ENCODE results near the gene KIF26B. TPM values are rescaled to one million over a fixed set of nuclear protein-coding genes. Genes with fewer than 3 reads are reported as not detected.

Gene KIF26B
- total RNA-seq, 2 donors from 2014 or later = 0.83 to 1.3 TPM

- Histone ChIP-seq H3K4me1 (peaks cover 0 to 23% of the 10 kb centered on the region in 2 donors), H3K36me3 (no peaks in the 10 kb centered on the region), H3K27me3 (no peaks in the 10 kb centered on the region), H3K27ac (no peak overlapping the region), H3K4me3 (no peak overlapping the region), H3K9me3 (no peaks in the 10 kb centered on the region)
- no peak for DNase-seq (ENCODE audit: low spot score)
- no peak for TF ChIP-seq CTCF (IDR thresholded peaks at IDR 0.05)
Measured at GRCh38 chr1:245600658-245601057, 445.9 kb downstream of the KIF26B start.

- Histone ChIP-seq H3K27me3 (no peaks in the 10 kb centered on the region), H3K36me3 (no peaks in the 10 kb centered on the region), H3K9me3 (no peaks in the 10 kb centered on the region), H3K27ac (no peak overlapping the region), H3K4me1 (peaks cover 0 to 27% of the 10 kb centered on the region in 2 donors), H3K4me3 (no peak overlapping the region)
- TF ChIP-seq CTCF (IDR thresholded peaks at IDR 0.05) = no peak
- no peak for DNase-seq (ENCODE audit: low spot score)
Measured at GRCh38 chr1:245603311-245603865, 448.6 kb downstream of the KIF26B start.

GRCh38 chr1:245604979-245605378 lies 450.2 kb downstream of the KIF26B start:
- DNase-seq (ENCODE audit: low spot score) = no peak
- no peak for TF ChIP-seq CTCF (IDR thresholded peaks at IDR 0.05)
- Histone ChIP-seq H3K4me1 (peaks cover 0 to 12% of the 10 kb centered on the region in 2 donors), H3K27me3 (no peaks in the 10 kb centered on the region), H3K36me3 (no peaks in the 10 kb centered on the region), H3K27ac (no peak overlapping the region), H3K4me3 (no peak overlapping the region), H3K9me3 (no peaks in the 10 kb centered on the region)

- no peak for DNase-seq (ENCODE audit: low spot score)
- Histone ChIP-seq H3K27me3 (no peaks in the 10 kb centered on the region), H3K4me1 (peaks cover 0 to 12% of the 10 kb centered on the region in 2 donors), H3K36me3 (no peaks in the 10 kb centered on the region), H3K9me3 (no peaks in the 10 kb centered on the region), H3K27ac (no peak overlapping the region), H3K4me3 (no peak overlapping the region)
- no peak for TF ChIP-seq CTCF (IDR thresholded peaks at IDR 0.05)
Measured at GRCh38 chr1:245605480-245606156, 450.8 kb downstream of the KIF26B start.

- no peak for DNase-seq (ENCODE audit: low spot score)
- Histone ChIP-seq H3K4me3 (no peak overlapping the region), H3K27ac (no peak overlapping the region)
Measured at GRCh38 chr1:245606157-245606725, 451.5 kb downstream of the KIF26B start.

More at GRCh38 chr1:245606157-245606725, 451.5 kb downstream of the KIF26B start:
- Histone ChIP-seq H3K9me3 (no peaks in the 10 kb centered on the region), H3K36me3 (no peaks in the 10 kb centered on the region), H3K27me3 (no peaks in the 10 kb centered on the region), H3K4me1 (peaks cover 0 to 12% of the 10 kb centered on the region in 2 donors)
- no peak for TF ChIP-seq CTCF (IDR thresholded peaks at IDR 0.05)
